RCC 7860 (cell line): ENCODE results near the gene DCHS1.

Experiments
- DNase-seq: peaks from one replicate; pipeline ENCODE4 v3.0.0-alpha.2; 2015; ENCODE audit warnings: low spot score
- FAIRE-seq: peaks from 2 replicates; lab custom pipeline; 2012; peaks lifted over from hg19 to GRCh38; lab: Jason Lieb, UNC

Gene DCHS1

GRCh38 chr11:6628526-6628925 lies 27.1 kb downstream of the DCHS1 start:
- DNase-seq = no peak
- FAIRE-seq = no peak

GRCh38 chr11:6627762-6628241 lies 27.8 kb downstream of the DCHS1 start:
- FAIRE-seq = no peak
- DNase-seq = no peak

DNA sequence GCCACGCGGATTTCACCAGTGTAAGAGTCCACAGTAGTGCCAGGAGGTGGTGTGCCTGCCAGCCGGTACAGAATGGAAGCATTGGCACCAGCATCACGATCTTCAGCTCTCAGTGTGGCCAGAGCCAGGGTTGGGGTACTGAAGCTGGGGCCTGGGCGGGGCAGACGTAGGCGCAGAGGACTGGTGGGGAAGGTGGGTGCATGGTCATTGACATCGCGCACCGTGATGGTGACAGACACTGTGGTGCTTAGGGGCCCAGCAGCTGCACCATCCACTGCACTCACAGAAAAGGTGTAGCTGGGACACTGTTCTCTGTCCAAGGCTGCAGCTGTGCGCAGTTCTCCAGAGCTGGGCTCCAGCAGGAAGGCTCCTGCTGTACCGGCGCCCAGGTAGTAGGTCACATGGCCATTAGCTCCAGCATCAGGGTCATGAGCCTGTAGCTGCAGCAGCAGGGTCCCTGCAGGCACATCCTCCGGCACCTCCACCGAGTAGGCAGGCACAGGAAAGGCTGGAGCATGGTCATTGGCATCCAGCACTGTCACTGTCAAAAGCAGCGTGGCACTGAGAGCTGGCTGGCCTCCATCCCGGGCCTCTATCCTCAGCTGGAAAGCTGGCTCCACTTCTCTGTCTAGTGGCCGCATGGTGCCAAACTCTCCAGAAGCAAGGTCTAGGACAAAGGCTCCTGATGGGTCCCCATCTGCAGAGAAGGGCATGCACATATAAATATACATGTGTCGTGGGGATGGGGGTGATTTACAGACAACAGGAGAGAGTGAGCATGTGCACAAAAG lies 28.4 kb downstream of the DCHS1 start:
- FAIRE-seq (no peak), DNase-seq (no peak)

DNA sequence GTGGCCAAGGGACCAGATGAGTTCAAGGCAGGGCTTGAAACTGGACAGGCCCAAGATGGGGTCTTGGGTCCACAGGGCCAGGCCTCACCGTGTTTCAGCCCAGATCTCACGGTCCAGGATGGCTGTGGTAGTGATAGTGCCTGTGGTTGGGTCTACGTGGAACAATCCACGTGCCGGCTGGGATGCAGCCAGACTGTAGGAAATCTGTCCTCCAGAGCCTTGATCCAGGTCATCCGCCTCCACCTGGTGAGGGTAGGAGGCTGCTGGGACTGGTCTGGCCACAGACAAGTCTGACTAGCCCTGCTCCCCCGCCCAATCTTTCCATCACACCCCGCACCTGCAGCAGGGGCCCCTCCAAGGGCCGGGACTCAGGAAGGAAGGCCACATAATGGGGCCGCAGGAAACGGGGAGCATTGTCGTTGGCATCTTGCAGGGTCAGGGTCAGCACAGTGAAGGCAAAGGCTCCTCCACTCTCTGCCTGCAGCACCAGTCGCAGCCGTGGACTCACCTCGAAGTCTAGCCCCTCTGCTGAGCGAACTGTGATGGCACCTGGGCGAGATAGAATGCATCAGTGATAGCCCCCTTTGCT lies 29.7 kb downstream of the DCHS1 start:
- DNase-seq (no peak), FAIRE-seq (no peak)

GRCh38 chr11:6625156-6625831 lies 30.3 kb downstream of the DCHS1 start:
- FAIRE-seq = no peak
- DNase-seq = no peak

- DNase-seq = no peak
- FAIRE-seq = no peak
Observed at GRCh38 chr11:6623391-6624363, 31.9 kb downstream of the DCHS1 start.

DNA sequence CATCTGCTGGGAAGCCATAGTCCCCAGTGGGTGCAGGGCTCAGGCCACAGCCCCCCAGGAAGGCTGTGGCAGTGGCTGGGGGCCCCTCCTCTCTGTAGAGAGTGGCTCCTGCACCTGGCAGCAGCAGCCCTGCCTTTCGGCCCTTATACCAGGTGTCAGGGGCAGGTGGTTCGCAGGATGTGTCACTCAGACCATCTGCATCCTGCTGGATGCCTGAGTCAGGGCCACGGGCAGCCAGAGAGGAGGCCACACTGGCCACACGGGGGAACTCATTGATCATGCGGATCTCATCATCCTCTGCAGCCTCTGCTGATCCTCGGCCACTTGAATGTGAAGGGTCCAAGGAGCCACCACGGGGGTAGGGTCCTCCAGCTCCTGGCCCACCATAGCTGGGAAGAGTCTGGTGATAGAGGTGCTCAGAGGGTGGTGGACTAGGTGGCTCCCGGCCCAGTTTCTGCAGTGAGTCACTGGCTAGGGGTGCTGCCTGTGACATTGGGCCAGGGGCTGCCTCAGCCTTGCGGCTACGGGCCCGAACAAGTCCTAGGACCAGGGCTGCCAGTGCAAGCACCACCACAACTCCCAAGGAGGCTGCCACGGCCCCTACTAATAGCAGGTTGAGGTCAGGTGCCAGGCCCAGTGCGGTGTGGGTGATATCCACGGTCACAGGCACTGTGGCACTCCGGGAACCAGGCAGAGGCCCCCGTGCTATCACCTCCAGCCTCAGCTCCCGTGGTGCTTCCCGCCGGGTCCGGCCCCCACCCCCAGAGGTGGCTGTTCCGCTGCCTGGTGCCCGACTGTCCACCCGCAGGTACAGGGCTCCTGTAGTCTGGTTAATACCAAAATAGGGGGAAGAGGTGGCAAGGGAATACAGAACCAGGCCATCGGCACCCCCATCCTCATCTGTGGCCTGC lies 33.1 kb downstream of the DCHS1 start:
- DNase-seq = no peak

DNA sequence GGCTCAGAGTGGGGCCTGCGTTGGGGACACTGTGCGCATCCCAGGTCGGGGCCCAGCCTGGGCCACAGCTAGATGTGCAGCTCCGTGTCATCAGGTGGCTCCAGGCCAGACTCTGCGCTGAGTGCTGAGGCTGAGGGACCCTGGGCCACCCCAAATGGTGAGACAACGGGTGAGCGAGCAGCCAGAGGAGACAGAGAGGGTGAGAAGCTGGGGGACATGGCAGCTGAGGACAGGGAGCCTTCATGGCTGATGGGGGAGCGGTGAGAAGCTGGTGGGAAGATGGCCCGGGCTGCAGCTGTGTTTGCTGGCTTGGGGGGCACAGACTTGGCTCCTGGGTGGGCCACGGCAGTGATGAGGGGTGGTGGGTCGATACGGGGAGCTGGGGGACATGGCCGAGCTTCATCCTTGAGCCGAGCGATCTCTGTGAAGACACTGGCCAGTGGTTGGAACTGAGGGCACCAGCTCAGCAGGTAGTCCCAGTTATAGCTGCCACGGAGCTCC lies 33.8 kb downstream of the DCHS1 start:
- DNase-seq (no peak), FAIRE-seq (no peak)

More for the DNA sequence above, 33.1 kb downstream of the DCHS1 start:
- no peak for FAIRE-seq

- DNase-seq (no peak), FAIRE-seq (no peak)
Observed at GRCh38 chr11:6620636-6621035, 35.0 kb downstream of the DCHS1 start.

GRCh38 chr11:6619004-6619745 lies 36.4 kb downstream of the DCHS1 start, which contains the start of gene TPP1:
TPP1 (minus strand) TSS chr11:6619422; CDS start chr11:6619400, 22 bp downstream.
- peak; percentile 82 for DNase-seq
- FAIRE-seq = peak; percentile 77

DNA sequence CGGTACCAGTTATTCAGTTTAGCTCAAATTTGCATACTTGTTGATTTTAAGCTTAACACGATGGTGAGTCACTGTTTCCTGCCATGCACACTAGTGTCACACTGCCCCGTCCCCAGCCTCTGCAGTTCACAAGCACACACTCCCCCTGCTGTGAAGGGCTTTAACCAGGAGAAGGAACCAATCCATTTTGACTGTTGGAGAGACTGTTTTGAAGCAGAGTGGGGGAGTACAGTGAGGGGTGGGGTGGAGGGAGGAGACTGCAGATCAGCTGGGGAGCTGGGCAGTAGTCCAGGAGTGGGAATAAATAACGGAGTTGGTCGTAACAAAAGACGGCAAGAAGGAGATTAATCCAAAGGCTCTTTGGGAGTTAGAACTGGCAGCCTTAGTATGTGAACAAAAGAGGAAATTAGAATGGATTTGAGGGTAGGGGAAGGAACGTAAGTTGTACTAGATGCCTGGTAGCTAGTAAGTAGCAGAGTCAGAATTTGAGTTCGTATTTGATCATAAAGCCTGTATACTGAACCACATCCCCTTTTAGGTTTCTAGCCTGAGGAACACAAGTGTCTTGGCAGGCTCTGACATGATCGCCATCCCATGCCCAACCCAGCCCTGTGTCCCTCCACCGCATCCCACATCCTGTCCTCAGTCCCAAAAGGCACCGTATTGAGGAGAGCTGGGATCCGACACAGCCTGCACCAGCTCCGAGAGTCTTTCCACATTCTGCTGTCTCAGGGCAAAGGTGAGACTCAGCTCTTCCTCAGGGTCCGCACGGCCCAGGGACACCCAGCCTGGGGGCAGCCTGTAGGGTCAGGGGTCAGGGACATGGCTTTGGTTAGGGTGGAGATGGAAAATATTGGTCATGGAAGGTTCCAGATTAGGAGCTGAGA lies 37.2 kb downstream of the DCHS1 start:
- DNase-seq (peak; percentile 39), FAIRE-seq (no peak)

DNA sequence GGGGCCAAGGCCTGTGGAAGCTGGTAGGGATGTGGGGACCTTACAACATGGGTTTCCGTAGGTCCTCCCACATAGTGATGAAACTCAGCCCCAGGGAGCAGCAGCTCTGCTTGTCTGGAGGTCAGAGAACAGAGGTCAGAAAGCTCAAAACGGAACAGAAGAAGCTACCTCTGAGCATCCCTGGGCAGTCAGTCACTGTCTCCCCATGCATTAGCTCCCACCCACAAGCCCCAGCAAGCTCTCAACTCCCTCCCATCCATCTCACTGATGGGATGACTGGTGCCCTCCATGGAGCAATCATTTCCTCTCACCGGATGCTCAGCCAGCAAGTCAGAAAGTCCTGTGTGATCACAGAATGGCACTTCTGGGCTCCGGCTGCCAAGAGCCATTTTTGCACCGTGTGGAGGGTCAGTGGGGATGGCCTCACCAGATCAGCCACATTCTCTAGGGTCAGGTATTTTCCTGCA lies 38.3 kb downstream of the DCHS1 start:
- FAIRE-seq = no peak

DNA sequence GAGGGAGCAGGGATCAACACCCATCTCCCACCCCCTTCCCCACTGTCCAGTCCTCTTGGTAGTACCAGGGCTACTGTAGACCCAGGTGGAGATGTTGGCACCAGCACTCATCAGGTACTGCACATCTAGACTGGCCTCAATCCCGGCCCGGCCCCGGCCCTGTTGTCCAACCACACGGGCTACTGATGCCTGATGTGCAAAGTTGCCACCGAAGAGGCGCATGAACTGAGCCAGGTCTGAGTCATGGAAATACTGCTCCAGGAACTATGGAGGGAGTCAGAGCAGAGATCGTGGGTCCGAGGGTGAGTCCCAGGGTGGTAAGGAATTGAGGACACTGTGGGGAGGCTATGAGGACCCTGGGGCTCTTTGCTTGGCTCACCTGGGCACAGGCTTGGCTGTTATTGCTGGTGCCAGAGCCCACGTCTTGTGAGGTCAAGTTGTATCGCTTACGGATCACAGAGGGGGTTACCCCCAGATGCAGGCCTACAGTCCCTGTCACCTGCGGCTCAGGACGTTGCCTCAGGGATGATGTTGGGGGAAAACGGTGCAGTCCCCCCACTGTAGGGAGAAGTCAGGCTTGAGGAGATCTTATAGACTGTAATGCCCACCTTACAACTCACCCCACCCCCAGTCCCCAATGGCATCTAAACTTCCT lies 38.9 kb downstream of the DCHS1 start:
- DNase-seq = no peak
- FAIRE-seq = no peak

More for the DNA sequence above, 38.3 kb downstream of the DCHS1 start:
- no peak for DNase-seq

DNA sequence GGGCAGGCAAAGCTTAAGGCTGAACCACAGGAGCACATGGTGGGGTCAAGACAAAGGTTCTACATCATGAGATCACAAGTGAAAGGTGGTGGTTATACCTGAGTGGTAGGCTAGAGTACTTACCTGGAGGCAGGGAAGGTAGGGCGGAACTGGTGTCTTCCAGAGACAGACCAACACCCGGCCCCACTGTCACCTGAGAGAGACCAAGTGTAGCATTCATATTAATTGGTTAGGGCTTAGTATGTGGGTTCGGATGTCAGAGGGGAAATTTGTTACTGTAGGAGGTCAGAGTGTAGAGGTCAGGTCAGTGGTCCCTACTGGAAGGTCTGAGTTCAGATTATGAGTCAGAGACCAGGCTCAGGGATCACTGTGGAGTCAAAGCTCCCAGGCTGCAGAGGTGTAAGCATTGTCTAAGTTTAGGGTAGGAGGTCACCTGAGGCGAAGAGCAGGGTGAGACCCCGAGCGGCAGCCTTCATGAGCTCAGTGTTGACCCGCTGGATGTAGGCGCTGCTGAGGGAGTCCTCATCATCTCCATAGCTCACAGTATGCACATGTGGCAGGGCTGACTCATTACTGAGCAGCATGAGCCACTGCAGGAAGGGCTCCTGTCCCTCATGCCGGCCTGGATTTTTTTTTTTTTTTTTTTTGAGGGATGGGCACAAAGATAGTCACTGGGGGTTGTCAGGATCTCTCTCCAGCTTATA lies 39.6 kb downstream of the DCHS1 start:
- DNase-seq (no peak), FAIRE-seq (no peak)

- DNase-seq (no peak), FAIRE-seq (no peak)
Observed at GRCh38 chr11:6615046-6615445, 40.6 kb downstream of the DCHS1 start.

- DNase-seq = no peak
- no peak for FAIRE-seq
Observed at GRCh38 chr11:6614446-6614845, 41.2 kb downstream of the DCHS1 start.
